HCT116 (cell line): ENCODE data around the gene ERICH6. TPM values are rescaled to one million over a fixed set of nuclear protein-coding genes. Genes with fewer than 3 reads are reported as not detected.

Experiments
- ATAC-seq: fragments of 200-7000 bp; cut with Tn5 transposase; 2 replicates; pipeline ENCODE4 v1.9.1; 2020; ENCODE audit warnings: mild to moderate bottlenecking, moderate library complexity
- BruUV-seq: library from RNA; stranded (reverse); fragments of 400-500 nt; replicated peaks from 2 replicates; lab custom pipeline; 2021; lab: Mats Ljungman, UMichigan
- CTCF ChIA-PET: fragments of 300-600 bp; sonication (Branson Sonifier 250); formaldehyde crosslinking; loops from one replicate; lab custom pipeline; 2021; ENCODE audit warnings: antibody characterized with exemption; lab: Charles Lee
- POLR2A ChIA-PET: fragments of 300-600, 350-600 bp; sonication (Branson Sonifier 250); formaldehyde crosslinking; loops from one replicate; lab custom pipeline; 2021; ENCODE audit warnings: antibody characterized with exemption; lab: Charles Lee
- RAD21 ChIA-PET, 2 experiments: fragments of 300-600 bp; sonication (Branson Sonifier 250); formaldehyde crosslinking; loops; one replicate each; lab custom pipeline; 2023; ENCODE audit warnings: low total read pairs in 2 of 2; ENCODE audit not compliant: uncharacterized antibody in 2 of 2, unreplicated experiment in 2 of 2, low non-redundant PET in 1 of 2; lab: Charles Lee
- DNase-seq: peaks from one replicate; pipeline ENCODE4 v3.0.0-alpha.2; 2010; ENCODE audit warnings: low read depth, low spot score
- H2AFZ ChIP-seq: fragments of 200-600 bp; shearing (Covaris generic), sonication (generic); 2 replicates; pipeline ENCODE4 v1.6.1; 2017; ENCODE audit warnings: low read depth, mixed run types, mixed read lengths, antibody characterized with exemption, low read length; ENCODE audit not compliant: poor library complexity, severe bottlenecking
- H3K27ac ChIP-seq: 2 replicates; pipeline ENCODE4 v1.5.1; 2012; ENCODE audit warnings: low read depth, low read length
- H3K27me3 ChIP-seq: fragments of 200-600 bp; sonication (generic); 2 replicates; pipeline ENCODE4 v1.6.1; 2016; ENCODE audit warnings: mixed run types, low read length, mixed read lengths; ENCODE audit not compliant: insufficient read depth
- H3K36me3 ChIP-seq, 2 experiments: fragments of 200-500 bp in 1 of 2; fragments of 200-600 bp in 1 of 2; sonication (Bioruptor generic) in 1 of 2; sonication (generic) in 1 of 2; 2 replicates each; pipeline versions ENCODE4 v1.5.1 to v1.6.1; 2014 to 2016; ENCODE audit warnings: low read length in 2 of 2, inconsistent platforms in 1 of 2, mixed read lengths in 1 of 2, mixed run types in 1 of 2; ENCODE audit not compliant: insufficient read depth in 2 of 2, control insufficient read depth in 1 of 2
- H3K4me1 ChIP-seq, 2 experiments: fragments of 200-600 bp in 1 of 2; sonication (generic) in 1 of 2; 2 replicates each; pipeline versions ENCODE4 v1.5.1 to v1.6.1; 2012 to 2017; ENCODE audit warnings: low read length in 2 of 2, inconsistent platforms in 1 of 2, mild to moderate bottlenecking in 1 of 2, mixed read lengths in 1 of 2, mixed run types in 1 of 2, moderate library complexity in 1 of 2; ENCODE audit not compliant: insufficient read depth in 2 of 2, control insufficient read depth in 1 of 2
- H3K4me2 ChIP-seq: fragments of 200-600 bp; sonication (generic); 2 replicates; pipeline ENCODE4 v1.6.1; 2017; ENCODE audit warnings: mixed run types, low read length, mixed read lengths
- H3K4me3 ChIP-seq, 2 experiments: fragments of 200-600 bp in 1 of 2; sonication (generic) in 1 of 2; replicated peaks in 1 of 2; 2 replicates each; pipeline ENCODE4 v1.5.1; 2011 to 2016; ENCODE audit warnings: low read length in 2 of 2, control low read depth in 1 of 2, low read depth in 1 of 2, mild to moderate bottlenecking in 1 of 2, mixed read lengths in 1 of 2, mixed run types in 1 of 2
- H3K79me2 ChIP-seq: fragments of 200-600 bp; sonication (generic); 2 replicates; pipeline ENCODE4 v1.6.1; 2017; ENCODE audit warnings: mild to moderate bottlenecking, mixed run types, low read length, moderate library complexity, mixed read lengths; ENCODE audit not compliant: insufficient read depth
- H3K9ac ChIP-seq: fragments of 200-600 bp; sonication (generic); 2 replicates; pipeline ENCODE4 v1.6.1; 2016; ENCODE audit warnings: low read length, mixed read lengths
- H3K9me2 ChIP-seq: fragments of 200-600 bp; sonication (generic), shearing (Covaris generic); 2 replicates; pipeline ENCODE4 v1.6.1; 2017; ENCODE audit warnings: mixed run types, mild to moderate bottlenecking, moderate library complexity; ENCODE audit not compliant: insufficient read depth
- H3K9me3 ChIP-seq, 2 experiments: fragments of 200-500 bp in 1 of 2; fragments of 200-600 bp in 1 of 2; sonication (Bioruptor generic) in 1 of 2; sonication (generic) in 1 of 2; 2 replicates each; pipeline ENCODE4 v1.6.1; 2014 to 2017; ENCODE audit warnings: low read length in 2 of 2, mixed read lengths in 2 of 2, inconsistent platforms in 1 of 2, low read depth in 1 of 2, mild to moderate bottlenecking in 1 of 2, mixed run types in 1 of 2, moderate library complexity in 1 of 2; ENCODE audit not compliant: control insufficient read depth in 1 of 2, insufficient read depth in 1 of 2
- H4K20me1 ChIP-seq: fragments of 200-600 bp; sonication (generic), shearing (Covaris generic); 2 replicates; pipeline ENCODE4 v1.6.1; 2017; ENCODE audit warnings: mixed run types, mild to moderate bottlenecking, moderate library complexity; ENCODE audit not compliant: insufficient read depth
- CBX3 ChIP-seq: IDR thresholded peaks from 2 replicates; pipeline ENCODE4 v1.6.1; 2012; ENCODE audit warnings: low read depth
- ELF1 ChIP-seq: IDR thresholded peaks from 2 replicates; pipeline ENCODE4 v1.6.1; 2012; ENCODE audit warnings: low read depth, borderline replicate concordance
- EZH2 ChIP-seq: fragments of 200-600 bp; sonication (generic); IDR thresholded peaks from 2 replicates; pipeline ENCODE4 v1.6.1; 2017; ENCODE audit warnings: antibody characterized with exemption, mixed run types
- EZH2phosphoT487 ChIP-seq: fragments of 200-600 bp; IDR thresholded peaks from 2 replicates; pipeline ENCODE4 v1.6.1; 2018; ENCODE audit warnings: antibody characterized with exemption, borderline replicate concordance
- JUND ChIP-seq: IDR thresholded peaks from 2 replicates; pipeline ENCODE4 v1.6.1; 2012
- POLR2A ChIP-seq: IDR thresholded peaks from 2 replicates; pipeline ENCODE4 v1.7.0; 2011; ENCODE audit warnings: borderline replicate concordance; ENCODE audit not compliant: insufficient read depth, insufficient read length; ENCODE audit errors: extremely low read depth
- SIN3A ChIP-seq: IDR thresholded peaks from 2 replicates; pipeline ENCODE4 v1.6.1; 2012; ENCODE audit warnings: low read depth
- SP1 ChIP-seq: IDR thresholded peaks from 2 replicates; pipeline ENCODE4 v1.6.1; 2012; ENCODE audit warnings: low read depth
- SRF ChIP-seq: IDR thresholded peaks from 2 replicates; pipeline ENCODE4 v1.6.1; 2012; ENCODE audit warnings: low read depth
- YY1 ChIP-seq: IDR thresholded peaks from 2 replicates; pipeline ENCODE4 v1.6.1; 2011; ENCODE audit warnings: low read length, low read depth, moderate library complexity, mild to moderate bottlenecking; ENCODE audit not compliant: insufficient replicate concordance; ENCODE audit errors: extremely low read depth
- ZFX ChIP-seq: fragments of 450-650 bp; IDR thresholded peaks from 2 replicates; pipeline ENCODE4 v1.6.1; 2017
- ZNF274 ChIP-seq: fragments of 200-500 bp; sonication (Bioruptor generic); IDR thresholded peaks from 2 replicates; pipeline ENCODE4 v1.6.1; 2014; ENCODE audit warnings: mild to moderate bottlenecking, low read depth, low read length, inconsistent platforms
- intact Hi-C: fragments of 100-400 bp; cut with micrococcal nuclease; formaldehyde crosslinking; loops from 2 replicates; pipeline ENCODE4 v1.10.0; 2022
- total RNA-seq: library from RNA; stranded (reverse); gene quantifications from one replicate; pipeline ENCODE4 v1.2.1, GENCODE V29; 2021; ENCODE audit not compliant: unreplicated experiment
- TF ChIP-seq, protein P1 (sequence below), 3 experiments: fragments of 200-600 bp in 1 of 3; sonication (generic) in 1 of 3; IDR thresholded peaks in 2 of 3; conservative IDR thresholded peaks in 1 of 3; 2 replicates each; pipeline ENCODE4 v1.5.1; 2012 to 2017; ENCODE audit warnings: low read depth in 2 of 3, low read length in 2 of 3, antibody characterized with exemption in 1 of 3, borderline replicate concordance in 1 of 3, control low read depth in 1 of 3, mild to moderate bottlenecking in 1 of 3, mixed read lengths in 1 of 3, mixed run types in 1 of 3, moderate library complexity in 1 of 3; ENCODE audit not compliant: insufficient read depth in 1 of 3
- TF ChIP-seq, protein P2 (sequence below): IDR thresholded peaks from 2 replicates; pipeline ENCODE4 v1.6.1; 2012

ERICH6 gene
- total RNA-seq, 1 experiment from 2014 or later: not detected

DNA sequence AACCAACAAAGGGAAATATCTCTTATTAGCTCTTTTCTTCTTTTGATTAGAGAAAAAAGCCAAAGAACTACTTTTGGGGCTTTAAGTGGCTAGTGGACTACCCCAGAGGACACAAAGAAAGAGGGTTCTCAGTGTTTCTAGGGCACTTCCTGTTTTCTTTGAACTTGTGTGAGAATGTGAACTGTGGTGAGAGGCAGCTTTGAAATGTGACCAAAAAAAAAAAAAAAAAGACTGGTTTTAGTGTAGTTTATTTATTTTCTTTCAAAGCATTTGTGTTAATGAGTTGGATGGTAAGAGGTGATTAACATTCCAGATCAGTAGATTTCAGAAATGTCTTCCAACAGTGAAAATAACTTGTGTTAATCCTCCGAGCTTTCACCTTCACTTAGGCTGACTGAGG, 68.2 kb downstream of the ERICH6 start (continued):
- TF ChIP-seq EZH2phosphoT487: no peak
- TF ChIP-seq ZFX: no peak
- TF ChIP-seq ZNF274: no peak
- no peak for TF ChIP-seq YY1

DNA sequence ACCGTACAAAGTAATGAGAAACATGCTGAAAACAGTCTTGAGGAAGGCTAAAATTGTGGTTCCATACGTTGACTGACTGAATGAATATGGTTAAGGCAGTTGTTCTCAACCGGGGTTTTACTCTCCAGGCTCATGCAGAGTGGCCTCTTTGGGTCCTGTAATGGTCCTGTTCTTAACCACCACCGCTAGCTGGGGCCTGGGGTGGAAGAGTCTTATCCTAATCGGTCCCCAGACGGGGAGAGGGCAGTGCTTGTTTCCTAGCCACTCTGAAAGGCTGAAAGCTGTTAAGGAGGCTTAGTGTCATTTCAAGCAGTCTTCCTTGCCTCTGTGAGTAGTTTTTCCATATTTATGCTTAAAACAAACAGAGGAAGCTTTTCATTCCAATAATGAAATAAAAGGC, 68.6 kb downstream of the ERICH6 start:
- no peaks in the 10 kb centered on the region; a peak in 1 of 4 replicates for H3K4me1 ChIP-seq
- no peak overlapping the region for H3K4me2 ChIP-seq
- H2AFZ ChIP-seq: no peak overlapping the region
- DNase-seq (no peak), ATAC-seq (no peak)
- H3K9me2 ChIP-seq: no peaks in the 10 kb centered on the region
- intact Hi-C loops: no loop called here
- ChIA-PET RAD21 (no interaction called here), CTCF (no interaction called here), POLR2A (no interaction called here)
- no peak for TF ChIP-seq CBX3
- TF ChIP-seq, protein P1, sequence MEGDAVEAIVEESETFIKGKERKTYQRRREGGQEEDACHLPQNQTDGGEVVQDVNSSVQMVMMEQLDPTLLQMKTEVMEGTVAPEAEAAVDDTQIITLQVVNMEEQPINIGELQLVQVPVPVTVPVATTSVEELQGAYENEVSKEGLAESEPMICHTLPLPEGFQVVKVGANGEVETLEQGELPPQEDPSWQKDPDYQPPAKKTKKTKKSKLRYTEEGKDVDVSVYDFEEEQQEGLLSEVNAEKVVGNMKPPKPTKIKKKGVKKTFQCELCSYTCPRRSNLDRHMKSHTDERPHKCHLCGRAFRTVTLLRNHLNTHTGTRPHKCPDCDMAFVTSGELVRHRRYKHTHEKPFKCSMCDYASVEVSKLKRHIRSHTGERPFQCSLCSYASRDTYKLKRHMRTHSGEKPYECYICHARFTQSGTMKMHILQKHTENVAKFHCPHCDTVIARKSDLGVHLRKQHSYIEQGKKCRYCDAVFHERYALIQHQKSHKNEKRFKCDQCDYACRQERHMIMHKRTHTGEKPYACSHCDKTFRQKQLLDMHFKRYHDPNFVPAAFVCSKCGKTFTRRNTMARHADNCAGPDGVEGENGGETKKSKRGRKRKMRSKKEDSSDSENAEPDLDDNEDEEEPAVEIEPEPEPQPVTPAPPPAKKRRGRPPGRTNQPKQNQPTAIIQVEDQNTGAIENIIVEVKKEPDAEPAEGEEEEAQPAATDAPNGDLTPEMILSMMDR (IDR thresholded peaks at IDR 0.05 in 2 of 3, conservative IDR thresholded peaks at IDR 0.05 in 1 of 3; ENCODE audit: borderline replicate concordance in 1 of 3, insufficient read depth in 1 of 3, low read depth in 2 of 3, low read length in 2 of 3): no peak
- no peak for TF ChIP-seq JUND
- TF ChIP-seq, protein P2, sequence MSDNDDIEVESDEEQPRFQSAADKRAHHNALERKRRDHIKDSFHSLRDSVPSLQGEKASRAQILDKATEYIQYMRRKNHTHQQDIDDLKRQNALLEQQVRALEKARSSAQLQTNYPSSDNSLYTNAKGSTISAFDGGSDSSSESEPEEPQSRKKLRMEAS: no peak
- no peak for TF ChIP-seq ELF1
- TF ChIP-seq SIN3A: no peak
- TF ChIP-seq POLR2A: no peak
- no peak for TF ChIP-seq EZH2
- TF ChIP-seq ZFX: no peak
- no peak for TF ChIP-seq SP1
- no peak for TF ChIP-seq ZNF274
- TF ChIP-seq SRF: no peak
- H3K9ac ChIP-seq: no peak overlapping the region
- no peaks in the 10 kb centered on the region for H4K20me1 ChIP-seq
- H3K36me3 ChIP-seq: peaks cover 0 to 4% of the 10 kb centered on the region in 2 experiments; a peak in 1 of 4 replicates
- no peak overlapping the region for H3K27ac ChIP-seq
- no TSS peak for BruUV-seq
- H3K27me3 ChIP-seq: no peaks in the 10 kb centered on the region
- no peak overlapping the region for H3K4me3 ChIP-seq
- H3K9me3 ChIP-seq: no peaks in the 10 kb centered on the region
- no peaks in the 10 kb centered on the region for H3K79me2 ChIP-seq
